Activated CD8-positive, alpha-beta T cell treated with anti-CD3 and anti-CD28 coated beads for 36 hours (primary cell): ENCODE measurements around the gene ADCY4. TPM values are rescaled to one million over a fixed set of nuclear protein-coding genes. Genes with fewer than 3 reads are reported as not detected.

ENCODE experiments used
- ATAC-seq: fragments of 200-7000 bp; cut with Tn5 transposase; one replicate; pipeline ENCODE4 v1.10.0; 2021; ENCODE audit warnings: mild to moderate bottlenecking, moderate library complexity
- CTCF ChIA-PET: fragments of 350-600 bp; sonication (Branson Sonifier 250); formaldehyde crosslinking; loops from one replicate; lab custom pipeline; 2021; ENCODE audit warnings: antibody characterized with exemption; lab: Charles Lee
- POLR2A ChIA-PET: fragments of 350-600 bp; sonication (Branson Sonifier 250); formaldehyde crosslinking; loops from one replicate; lab custom pipeline; 2021; ENCODE audit warnings: antibody characterized with exemption; lab: Charles Lee
- DNase-seq: peaks from one replicate; pipeline ENCODE4 v3.0.0-alpha.2; 2020
- H3K27ac Mint-ChIP-seq: one replicate; pipeline ENCODE4 v1.8.0; 2021; ENCODE audit warnings: mild to moderate bottlenecking, mixed read lengths
- H3K27me3 Mint-ChIP-seq: one replicate; pipeline ENCODE4 v1.8.0; 2021; ENCODE audit warnings: mixed read lengths
- H3K36me3 Mint-ChIP-seq: one replicate; pipeline ENCODE4 v1.8.0; 2021; ENCODE audit warnings: low read depth, mixed read lengths
- H3K4me1 Mint-ChIP-seq: one replicate; pipeline ENCODE4 v1.8.0; 2021; ENCODE audit warnings: low read depth, mixed read lengths
- H3K4me3 Mint-ChIP-seq: one replicate; pipeline ENCODE4 v1.8.0; 2021; ENCODE audit warnings: mild to moderate bottlenecking, moderate library complexity, mixed read lengths
- H3K9me3 Mint-ChIP-seq: one replicate; pipeline ENCODE4 v1.8.0; 2021; ENCODE audit warnings: mixed read lengths
- intact Hi-C: fragments of 100-400 bp; cut with micrococcal nuclease; formaldehyde crosslinking; loops from one replicate; pipeline ENCODE4 v1.10.0; 2022
- total RNA-seq, 2 experiments: library from RNA; stranded (reverse); gene quantifications; one replicate each; pipeline ENCODE4 v1.2.3, GENCODE V29; 2021
- TF ChIP-seq, protein P1 (sequence below): fragments of 200-600 bp; IDR thresholded peaks from one replicate; pipeline ENCODE4 v1.8.0; 2022; ENCODE audit warnings: antibody characterized with exemption, mild to moderate bottlenecking

Gene ADCY4
- total RNA-seq, 2 experiments from 2014 or later = 1.3 to 1.5 TPM

- Mint-ChIP-seq H3K4me1 (peaks cover 40% of the 10 kb centered on the region), H3K9me3 (no peaks in the 10 kb centered on the region), H3K4me3 (peak overlapping the region; percentile 89), H3K27ac (peak overlapping the region; percentile 88), H3K27me3 (no peaks in the 10 kb centered on the region), H3K36me3 (peaks cover 25% of the 10 kb centered on the region)
- POLR2A ChIA-PET = interaction anchor here (0.5 to 6.5 kb wide), 13 partner anchors 9 to 140 kb away, joined by 3 to 54 read pairs (median 7); partner anchors contain the start of genes GMPR2, LTB4R, LTB4R2 and NEDD8
- TF ChIP-seq, protein P1, sequence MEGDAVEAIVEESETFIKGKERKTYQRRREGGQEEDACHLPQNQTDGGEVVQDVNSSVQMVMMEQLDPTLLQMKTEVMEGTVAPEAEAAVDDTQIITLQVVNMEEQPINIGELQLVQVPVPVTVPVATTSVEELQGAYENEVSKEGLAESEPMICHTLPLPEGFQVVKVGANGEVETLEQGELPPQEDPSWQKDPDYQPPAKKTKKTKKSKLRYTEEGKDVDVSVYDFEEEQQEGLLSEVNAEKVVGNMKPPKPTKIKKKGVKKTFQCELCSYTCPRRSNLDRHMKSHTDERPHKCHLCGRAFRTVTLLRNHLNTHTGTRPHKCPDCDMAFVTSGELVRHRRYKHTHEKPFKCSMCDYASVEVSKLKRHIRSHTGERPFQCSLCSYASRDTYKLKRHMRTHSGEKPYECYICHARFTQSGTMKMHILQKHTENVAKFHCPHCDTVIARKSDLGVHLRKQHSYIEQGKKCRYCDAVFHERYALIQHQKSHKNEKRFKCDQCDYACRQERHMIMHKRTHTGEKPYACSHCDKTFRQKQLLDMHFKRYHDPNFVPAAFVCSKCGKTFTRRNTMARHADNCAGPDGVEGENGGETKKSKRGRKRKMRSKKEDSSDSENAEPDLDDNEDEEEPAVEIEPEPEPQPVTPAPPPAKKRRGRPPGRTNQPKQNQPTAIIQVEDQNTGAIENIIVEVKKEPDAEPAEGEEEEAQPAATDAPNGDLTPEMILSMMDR = no peak
- CTCF ChIA-PET = interaction anchor here (1.1 to 28.2 kb wide), 11 partner anchors 9 to 138 kb away, joined by 3 to 873 read pairs (median 25); partner anchors contain the start of genes CHMP4A, CIDEB, GMPR2 and LTB4R
- intact Hi-C loops = no loop called here
- DNase-seq (peak; percentile 32), ATAC-seq (peak; percentile 13)
These were observed 36.0 kb downstream of the ADCY4 start for GRCh38 chr14:24298892-24299254.

- DNase-seq (no peak), ATAC-seq (peak; percentile 7)
- TF ChIP-seq, protein P1 = no peak
- ChIA-PET CTCF (interaction anchor here (0.6 to 28.2 kb wide), 24 partner anchors 11 to 227 kb away, joined by 3 to 873 read pairs (median 9); partner anchors contain the start of genes ADCY4, CHMP4A, CIDEB and CPNE6), POLR2A (interaction anchor here (1.0 to 6.5 kb wide), 13 partner anchors 12 to 194 kb away, joined by 3 to 54 read pairs (median 4); partner anchors contain the start of genes GMPR2, IRF9, LTB4R and LTB4R2)
- Mint-ChIP-seq H3K27me3 (no peaks in the 10 kb centered on the region), H3K9me3 (no peaks in the 10 kb centered on the region), H3K27ac (peak overlapping the region; percentile 82), H3K4me3 (no peak overlapping the region), H3K4me1 (peaks cover 40% of the 10 kb centered on the region), H3K36me3 (peaks cover 18% of the 10 kb centered on the region)
- intact Hi-C loops = loop anchor here (1.0 kb wide), 1 partner anchor 54 kb away; no protein-coding TSS in a partner anchor
These were observed 37.5 kb downstream of the ADCY4 start for GRCh38 chr14:24297190-24297964.

GRCh38 chr14:24296341-24297157 lies 38.3 kb downstream of the ADCY4 start:
- H3K4me3 Mint-ChIP-seq = no peak overlapping the region
- H3K36me3 Mint-ChIP-seq = peaks cover 15% of the 10 kb centered on the region
- peaks cover 40% of the 10 kb centered on the region for H3K4me1 Mint-ChIP-seq
- H3K27ac Mint-ChIP-seq = peak overlapping the region; percentile 82
- intact Hi-C loops = loop anchor here (1.0 kb wide), 1 partner anchor 53 kb away; no protein-coding TSS in a partner anchor
- no peaks in the 10 kb centered on the region for H3K27me3 Mint-ChIP-seq
- ChIA-PET CTCF (interaction anchor here (0.6 to 28.2 kb wide), 27 partner anchors 10 to 226 kb away, joined by 3 to 873 read pairs (median 9); partner anchors contain the start of genes ADCY4, CHMP4A, CIDEB and CPNE6), POLR2A (interaction anchor here (0.7 to 2.2 kb wide), 10 partner anchors 12 to 193 kb away, joined by 3 to 22 read pairs (median 4); partner anchors contain the start of genes IRF9, TINF2 and TM9SF1)
- TF ChIP-seq, protein P1 = peak; percentile 77
- no peaks in the 10 kb centered on the region for H3K9me3 Mint-ChIP-seq
- DNase-seq (peak; percentile 90), ATAC-seq (peak; percentile 78)

- Mint-ChIP-seq H3K4me1 (peaks cover 36% of the 10 kb centered on the region), H3K36me3 (peaks cover 27% of the 10 kb centered on the region), H3K9me3 (no peaks in the 10 kb centered on the region), H3K4me3 (no peak overlapping the region), H3K27me3 (no peaks in the 10 kb centered on the region), H3K27ac (no peak overlapping the region)
- intact Hi-C loops = no loop called here
- POLR2A ChIA-PET = interaction anchor here (0.9 to 1.5 kb wide), 4 partner anchors 11 to 105 kb away, joined by 3 to 6 read pairs (median 4); partner anchors contain the start of gene IPO4
- no peak for DNase-seq
- ATAC-seq = no peak
- TF ChIP-seq, protein P1 = no peak
- CTCF ChIA-PET = interaction anchor here (1.0 to 28.2 kb wide), 6 partner anchors 14 to 48 kb away, joined by 3 to 873 read pairs (median 12); partner anchors contain the start of genes CIDEB, GMPR2, LTB4R2 and NEDD8
These were observed 41.3 kb downstream of the ADCY4 start for GRCh38 chr14:24293525-24293924.
